Raji (cell line): Measurements from ENCODE around the gene KLK2.

Source experiments
- POLR2A ChIP-seq: IDR thresholded peaks from 2 replicates; pipeline ENCODE4 v1.6.1; 2011; ENCODE audit warnings: low read depth, low read length, control low read depth; ENCODE audit not compliant: insufficient read depth

KLK2 gene

DNA sequence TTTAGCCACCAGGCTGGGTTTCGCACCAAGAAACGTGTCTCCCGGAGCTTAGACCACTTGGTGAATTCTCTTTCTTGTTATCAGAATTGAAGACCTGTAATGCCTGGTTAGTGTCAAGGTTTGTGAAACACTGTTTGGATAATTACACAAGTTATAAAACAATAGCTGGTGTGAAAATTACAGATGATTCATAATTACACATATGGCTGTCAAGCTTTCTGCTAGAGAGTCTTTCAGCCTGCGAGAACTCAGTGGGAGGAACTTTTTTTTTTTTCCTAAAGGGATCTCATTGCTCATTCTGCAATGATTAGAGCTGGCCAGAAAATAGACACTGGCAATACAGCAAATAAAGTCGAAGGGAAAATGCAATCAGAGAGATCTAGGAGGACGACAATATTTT lies 51.3 kb downstream of the KLK2 start:
- no peak for TF ChIP-seq POLR2A

DNA sequence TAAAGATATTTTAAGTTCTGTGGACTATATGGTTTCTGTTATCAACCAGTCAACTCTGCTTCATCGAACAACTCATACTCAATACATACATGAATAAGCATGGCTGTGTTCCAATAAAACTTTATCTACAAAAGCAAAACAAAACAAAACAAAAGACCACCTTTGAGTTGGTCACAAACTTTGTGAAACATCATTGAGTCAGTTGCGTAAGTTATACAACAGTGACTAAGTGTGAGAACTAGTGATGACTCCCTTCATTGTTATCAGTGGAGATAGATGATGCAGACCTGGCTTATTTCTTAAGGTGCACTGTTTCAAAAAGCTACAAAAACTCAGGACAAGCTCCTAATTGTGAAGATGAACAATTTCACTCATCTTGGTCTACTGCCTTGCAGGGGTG lies 52.5 kb downstream of the KLK2 start:
- TF ChIP-seq POLR2A, result no peak

DNA sequence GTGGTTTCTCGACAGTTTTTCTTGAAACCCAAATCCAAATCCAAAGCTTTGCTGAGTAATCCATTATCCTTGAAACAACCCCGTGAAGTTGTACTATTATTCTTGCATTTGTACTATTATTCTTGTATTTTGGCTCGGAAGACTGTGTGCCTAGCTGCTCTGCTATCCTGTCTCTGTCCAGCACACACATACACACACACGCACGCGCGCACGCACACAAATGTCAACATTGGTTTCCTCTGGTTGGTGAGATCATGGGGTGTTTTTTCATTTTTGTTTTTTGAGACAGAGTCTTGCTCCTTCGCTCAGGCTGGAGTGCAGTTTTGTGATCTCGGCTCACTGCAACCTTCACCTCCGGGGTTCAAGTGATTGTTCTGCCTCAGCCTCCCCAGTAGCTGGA lies 52.9 kb downstream of the KLK2 start:
- no peak for TF ChIP-seq POLR2A

DNA sequence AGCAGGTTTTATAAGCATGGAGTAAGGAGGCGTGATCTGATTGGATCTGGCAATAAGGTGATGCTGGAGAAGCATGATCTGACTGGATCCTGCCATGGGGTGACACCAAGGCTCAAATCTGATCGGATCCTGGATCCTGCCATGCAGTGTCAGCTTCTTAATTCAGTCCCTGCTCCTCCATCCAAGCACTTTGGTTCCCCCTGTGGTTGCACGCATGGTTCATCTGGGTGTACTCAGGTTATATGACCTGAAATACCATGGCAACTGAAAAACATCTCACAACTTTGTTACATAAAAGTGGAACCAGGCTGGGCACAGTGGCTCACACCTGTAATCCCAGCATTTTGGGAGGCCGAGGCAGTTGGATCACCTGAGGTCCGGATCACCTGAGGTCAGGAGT lies 55.6 kb downstream of the KLK2 start:
- TF ChIP-seq POLR2A, result no peak
